GM23338 (cell line): Measurements from ENCODE around the gene PTPN12. TPM values are rescaled to one million over a fixed set of nuclear protein-coding genes. Genes with fewer than 3 reads are reported as not detected.

Experiments
- ATAC-seq: fragments of 200-7000 bp; cut with Tn5 transposase; 3 replicates; pipeline ENCODE4 v1.9.1; 2020
- DNase-seq: peaks from one replicate; pipeline ENCODE4 v3.0.0-alpha.2; 2015; ENCODE audit warnings: low spot score
- H2AFZ ChIP-seq: fragments of 200-600 bp; sonication (generic); 2 replicates; pipeline ENCODE4 v1.8.0; 2016; ENCODE audit warnings: antibody characterized with exemption, mild to moderate bottlenecking, moderate library complexity
- H3F3A ChIP-seq: fragments of 200-600 bp; sonication (generic); replicated peaks from 2 replicates; pipeline ENCODE4 v1.8.0; 2017; ENCODE audit warnings: antibody characterized with exemption, mixed run types, low read depth
- H3K27ac ChIP-seq: fragments of 200-600 bp; sonication (generic); 2 replicates; pipeline ENCODE4 v1.6.1; 2016; ENCODE audit warnings: low read depth
- H3K27me3 ChIP-seq: fragments of 200-600 bp; sonication (generic); 2 replicates; pipeline ENCODE4 v1.8.0; 2016; ENCODE audit warnings: mild to moderate bottlenecking, mixed run types, moderate library complexity; ENCODE audit not compliant: insufficient read depth
- H3K36me3 ChIP-seq: fragments of 200-600 bp; sonication (generic); 2 replicates; pipeline ENCODE4 v1.8.0; 2016; ENCODE audit warnings: mild to moderate bottlenecking; ENCODE audit not compliant: insufficient read depth
- H3K4me1 ChIP-seq: fragments of 200-600 bp; sonication (generic); 2 replicates; pipeline ENCODE4 v1.8.0; 2016; ENCODE audit warnings: mild to moderate bottlenecking, moderate library complexity; ENCODE audit not compliant: insufficient read depth
- H3K4me2 ChIP-seq: fragments of 200-600 bp; sonication (generic); 2 replicates; pipeline ENCODE4 v1.7.1; 2017; ENCODE audit warnings: mixed run types
- H3K4me3 ChIP-seq: fragments of 200-600 bp; sonication (generic); 2 replicates; pipeline ENCODE4 v1.6.1; 2016; ENCODE audit warnings: mixed run types
- H3K79me2 ChIP-seq: fragments of 200-600 bp; sonication (generic); replicated peaks from 2 replicates; pipeline ENCODE4 v1.8.0; 2017; ENCODE audit warnings: mild to moderate bottlenecking; ENCODE audit not compliant: insufficient read depth
- H3K9me2 ChIP-seq: fragments of 200-600 bp; sonication (generic); 2 replicates; pipeline ENCODE4 v1.8.0; 2017; ENCODE audit not compliant: insufficient read depth
- H4K20me1 ChIP-seq: fragments of 200-600 bp; sonication (generic); replicated peaks from 2 replicates; pipeline ENCODE4 v1.8.0; 2017; ENCODE audit warnings: mild to moderate bottlenecking; ENCODE audit not compliant: insufficient read depth
- H3K27ac Mint-ChIP-seq: 2 replicates; pipeline ENCODE4 v1.8.0; 2020; ENCODE audit warnings: inconsistent platforms, mild to moderate bottlenecking, moderate library complexity, mixed read lengths
- H3K27me3 Mint-ChIP-seq: 3 replicates; pipeline ENCODE4 v1.8.0; 2022; ENCODE audit warnings: low read depth, mild to moderate bottlenecking, moderate library complexity, mixed read lengths, inconsistent platforms; ENCODE audit not compliant: insufficient read depth, poor library complexity
- H3K36me3 Mint-ChIP-seq: 3 replicates; pipeline ENCODE4 v1.8.0; 2021; ENCODE audit warnings: low read depth, mild to moderate bottlenecking, inconsistent platforms, moderate library complexity, mixed read lengths
- H3K4me1 Mint-ChIP-seq: 3 replicates; pipeline ENCODE4 v1.8.0; 2020; ENCODE audit warnings: mild to moderate bottlenecking, inconsistent platforms, mixed read lengths
- H3K4me3 Mint-ChIP-seq: 3 replicates; pipeline ENCODE4 v1.8.0; 2021; ENCODE audit warnings: moderate library complexity, mild to moderate bottlenecking, inconsistent platforms, mixed read lengths
- H3K9me3 Mint-ChIP-seq: 3 replicates; pipeline ENCODE4 v1.8.0; 2020; ENCODE audit warnings: moderate library complexity, mild to moderate bottlenecking, inconsistent platforms, mixed read lengths
- CREB1 ChIP-seq: fragments of 250-450 bp; sonication (Bioruptor Pico); IDR thresholded peaks from 2 replicates; pipeline ENCODE4 v1.5.0; 2020; ENCODE audit warnings: low read depth, mild to moderate bottlenecking, moderate library complexity
- ETS1 ChIP-seq: IDR thresholded peaks from 2 replicates; pipeline ENCODE4 v1.6.1; 2016; ENCODE audit warnings: antibody characterized with exemption
- EZH2 ChIP-seq: fragments of 200-600 bp; sonication (generic); IDR thresholded peaks from one replicate; pipeline ENCODE4 v1.8.0; 2017; ENCODE audit warnings: antibody characterized with exemption, mild to moderate bottlenecking, low read depth; ENCODE audit not compliant: unreplicated experiment
- NANOG ChIP-seq: IDR thresholded peaks from 2 replicates; pipeline ENCODE4 v1.6.1; 2016; ENCODE audit warnings: antibody characterized with exemption, borderline replicate concordance
- POLR2AphosphoS5 ChIP-seq: IDR thresholded peaks from 2 replicates; pipeline ENCODE4 v1.6.1; 2016; ENCODE audit warnings: antibody characterized with exemption, low read depth
- REST ChIP-seq: IDR thresholded peaks from one replicate; pipeline ENCODE4 v1.6.1; 2018; ENCODE audit warnings: antibody characterized with exemption; ENCODE audit not compliant: unreplicated experiment
- ZNF114 ChIP-seq: fragments of 250-450 bp; sonication (Bioruptor Pico); IDR thresholded peaks from 2 replicates; pipeline ENCODE4 v1.5.0; 2020; ENCODE audit warnings: mild to moderate bottlenecking, moderate library complexity
- ZNF331 ChIP-seq: fragments of 250-450 bp; sonication (Bioruptor Pico); IDR thresholded peaks from 2 replicates; pipeline ENCODE4 v1.5.0; 2020; ENCODE audit warnings: low read depth, mild to moderate bottlenecking, moderate library complexity
- ZNF462 ChIP-seq: fragments of 250-450 bp; sonication (Bioruptor Pico); IDR thresholded peaks from 2 replicates; pipeline ENCODE4 v1.5.0; 2020; ENCODE audit warnings: mild to moderate bottlenecking, moderate library complexity
- polyA plus RNA-seq: library from polyadenylated mRNA; unstranded; fragments of >200 nt; fragmentation: Nextera tagmentation; extraction: Ambion mirVana; gene quantifications from 2 replicates; pipeline ENCODE4 v1.2.1, GENCODE V29; 2016
- total RNA-seq: library from RNA; depleted of rRNA; stranded (reverse); fragments of >200 nt; shearing (Covaris generic); gene quantifications from 2 replicates; pipeline ENCODE4 v1.2.3, GENCODE V29; 2014

PTPN12 gene
- total and polyA plus RNA-seq, 2 experiments from 2014 or later = 58.8 to 187 TPM

- TF ChIP-seq POLR2AphosphoS5 = no peak
- TF ChIP-seq NANOG = no peak
- TF ChIP-seq ZNF331 (CRISPR knock-in tag) = no peak
- no peak for TF ChIP-seq ZNF114 (CRISPR knock-in tag)
- TF ChIP-seq EZH2 = no peak
Observed at GRCh38 chr7:77501192-77501515, 35.9 kb upstream of the PTPN12 start (continued).

GRCh38 chr7:77504951-77505350 lies 32.1 kb upstream of the PTPN12 start:
- H3K4me1 Mint-ChIP-seq = no peaks in the 10 kb centered on the region
- H3K9me3 Mint-ChIP-seq = peaks cover 20% of the 10 kb centered on the region

More at GRCh38 chr7:77504951-77505350, 32.1 kb upstream of the PTPN12 start:
- Histone ChIP-seq H3K4me3 (no peak overlapping the region), H3K27me3 (no peaks in the 10 kb centered on the region), H3K36me3 (no peaks in the 10 kb centered on the region), H3K79me2 (no peaks in the 10 kb centered on the region), H3F3A (no peaks in the 10 kb centered on the region), H2AFZ (0 out of 2 replicates have a peak overlapping the region, but pooled peaks have one; percentile 39), H3K9me2 (no peaks in the 10 kb centered on the region), H3K27ac (no peak overlapping the region), H4K20me1 (no peaks in the 10 kb centered on the region), H3K4me2 (no peak overlapping the region), H3K4me1 (no peaks in the 10 kb centered on the region)
- Mint-ChIP-seq H3K27me3 (no peaks in the 10 kb centered on the region), H3K36me3 (peaks cover 14% of the 10 kb centered on the region), H3K4me3 (no peak overlapping the region), H3K27ac (no peak overlapping the region)
- TF ChIP-seq EZH2 = no peak
- TF ChIP-seq POLR2AphosphoS5 = no peak
- no peak for TF ChIP-seq CREB1 (CRISPR knock-in tag)
- no peak for TF ChIP-seq REST
- no peak for TF ChIP-seq ZNF462
- no peak for TF ChIP-seq NANOG
- no peak for TF ChIP-seq ETS1
- DNase-seq (no peak), ATAC-seq (no peak)
